Erythroblast (primary cell): Measurements from ENCODE around the gene ZFHX3.

ENCODE experiments used
- GATA1 ChIP-seq: IDR thresholded peaks from 2 replicates; pipeline ENCODE4 v1.6.1; 2011; ENCODE audit warnings: low read depth, mild to moderate bottlenecking, control low read depth, low read length, moderate library complexity
- POLR2A ChIP-seq: IDR thresholded peaks from 2 replicates; pipeline ENCODE4 v1.6.1; 2011; ENCODE audit warnings: mild to moderate bottlenecking, low read length

GRCh38 chr16:72950669-72951068 is 97.3 kb downstream of the ZFHX3 start:
- no peak for TF ChIP-seq POLR2A
- no peak for TF ChIP-seq GATA1
